Measurements from ENCODE around the gene RIOK2. TPM values are rescaled to one million over a fixed set of nuclear protein-coding genes. Genes with fewer than 3 reads are reported as not detected.

The RIOK2 gene
- total and polyA plus RNA-seq, 10 of the 15 experiments (the other 5 are each of a cell fraction or from before 2014, with no cell fraction given) = 23.0 to 69.1 (median 33.3) TPM

- Histone ChIP-seq H3K4me1 (ENCODE audit: control insufficient read depth, insufficient read depth, low read length) (peaks cover 9% of the 10 kb centered on the region), H3K27me3 (replicated peaks in 1 of 2; ENCODE audit: control insufficient read depth in 2 of 2, insufficient read depth in 2 of 2, low read length in 1 of 2) (no peaks in the 10 kb centered on the region), H3K79me2 (ENCODE audit: control insufficient read depth, insufficient read depth, low read length) (no peaks in the 10 kb centered on the region), H3K4me3 (no peak overlapping the region), H3K9ac (ENCODE audit: control insufficient read depth, insufficient read depth, low read length) (no peak overlapping the region), H3K27ac (ENCODE audit: control insufficient read depth, insufficient read depth) (peak overlapping the region; percentile 40; the same call in 1 of the 2 replicates), H3K36me3 (ENCODE audit: control insufficient read depth in 2 of 2, insufficient read depth in 2 of 2, low read length in 1 of 2) (no peaks in the 10 kb centered on the region), H4K20me1 (ENCODE audit: control insufficient read depth, insufficient read depth) (no peaks in the 10 kb centered on the region), H2AFZ (ENCODE audit: control insufficient read depth, low read depth, low read length) (peak overlapping the region; percentile 66), H3K9me3 (replicated peaks; ENCODE audit: control insufficient read depth, insufficient read depth, low read length) (no peaks in the 10 kb centered on the region), H3K4me2 (ENCODE audit: control insufficient read depth, insufficient read depth) (peak overlapping the region; percentile 64; the same call in 1 of the 2 replicates)
- ATAC-seq (peak; percentile 76), FAIRE-seq (no peak), DNase-seq (ENCODE audit: low read depth, low spot score) (no peak)
- POLR2A ChIA-PET = no interaction called here
- CTCF ChIA-PET = interaction anchor here (1.2 kb wide), 1 partner anchor 23 kb away, joined by 3 read pairs; no protein-coding TSS in a partner anchor
- WGBS (ENCODE audit: insufficient coverage, insufficient replicate concordance, low lambda C conversion rate, missing lambda C conversion rate) = 19% methylated on average over 2 of the region's 2 CpGs
- TF ChIP-seq MLLT1 (IDR thresholded peaks at IDR 0.05) (no peak), WRNIP1 (IDR thresholded peaks at IDR 0.05; ENCODE audit: borderline replicate concordance, low read depth, low read length) (no peak), IKZF2 (IDR thresholded peaks at IDR 0.05) (peak in 1 of 2 experiments; percentile 18; a peak in 2 of 4 replicates), RUNX3 (IDR thresholded peaks at IDR 0.05; ENCODE audit: low read length) (0 out of 2 replicates have a peak, but pooled peaks have one; percentile 17), MEF2A (IDR thresholded peaks at IDR 0.05; ENCODE audit: insufficient read depth, low read depth, low read length) (0 out of 2 replicates have a peak, but pooled peaks have one; percentile 3), SPI1 (IDR thresholded peaks at IDR 0.05; ENCODE audit: borderline replicate concordance, insufficient read depth, low read depth, low read length) (peak; percentile 36; the same call in 1 of the 2 replicates)
- intact Hi-C loops (cut with micrococcal nuclease; ENCODE audit: unreplicated experiment) (no loop called here), in situ Hi-C loops (cut with MboI) (no loop called here)
- RAD21 ChIA-PET (ENCODE audit: unreplicated experiment) = no interaction called here
- BruUV-seq (replicated peaks) = no TSS peak
- SMC1A ChIA-PET (ENCODE audit: uncharacterized antibody, unreplicated experiment) = interaction anchor here (0.8 to 1.5 kb wide), 2 partner anchors 21 to 43 kb away, joined by 3 read pairs; no protein-coding TSS in a partner anchor
Observed at GRCh38 chr5:97118261-97119006, 64.6 kb downstream of the RIOK2 start.

Measured in GM12878 (cell line).